Parathyroid adenoma (tissue), 2 donors: ENCODE measurements around the gene HOXB3.

Source experiments
- H2AFZ ChIP-seq: fragments of 300-600 bp; sonication (generic); one replicate; pipeline ENCODE4 v1.7.0; 2017; ENCODE audit warnings: antibody characterized with exemption, mild to moderate bottlenecking
- H3K27ac ChIP-seq: fragments of 300-600 bp; sonication (generic); one replicate; pipeline ENCODE4 v1.7.0; 2017
- H3K27me3 ChIP-seq: fragments of 300-600 bp; sonication (generic); one replicate; pipeline ENCODE4 v1.7.0; 2017; ENCODE audit warnings: low read length; ENCODE audit not compliant: control insufficient read depth, insufficient read depth
- H3K36me3 ChIP-seq: fragments of 300-600 bp; sonication (generic); one replicate; pipeline ENCODE4 v1.7.0; 2017; ENCODE audit warnings: low read length; ENCODE audit not compliant: control insufficient read depth, insufficient read depth
- H3K4me1 ChIP-seq: fragments of 300-600 bp; sonication (generic); one replicate; pipeline ENCODE4 v1.7.0; 2017; ENCODE audit warnings: control low read depth
- H3K4me2 ChIP-seq: fragments of 300-600 bp; sonication (generic); one replicate; pipeline ENCODE4 v1.7.0; 2017; ENCODE audit warnings: low read length
- H3K4me3 ChIP-seq: fragments of 300-600 bp; sonication (generic); one replicate; pipeline ENCODE4 v1.7.0; 2017; ENCODE audit warnings: low read depth, low read length
- H3K79me2 ChIP-seq: fragments of 300-600 bp; sonication (generic); one replicate; pipeline ENCODE4 v1.7.0; 2017; ENCODE audit warnings: control low read depth
- H3K9ac ChIP-seq: fragments of 300-600 bp; sonication (generic); one replicate; pipeline ENCODE4 v1.7.0; 2017; ENCODE audit warnings: mild to moderate bottlenecking
- H3K9me3 ChIP-seq: fragments of 300-600 bp; sonication (generic); one replicate; pipeline ENCODE4 v1.7.0; 2017; ENCODE audit warnings: low read length; ENCODE audit not compliant: control insufficient read depth
- CTCF ChIP-seq: fragments of 300-600 bp; sonication (generic); IDR thresholded peaks from one replicate; pipeline ENCODE4 v1.7.0; 2017; ENCODE audit warnings: antibody characterized with exemption, mild to moderate bottlenecking
- donor health status: primary hyperparathyroidism.

HOXB3 gene

GRCh38 chr17:48548523-48549280 is 41.3 kb downstream of the HOXB3 start:
- Histone ChIP-seq H3K4me1 (no peaks in the 10 kb centered on the region), H3K27ac (no peak overlapping the region)

GRCh38 chr17:48547808-48548522 is 42.1 kb downstream of the HOXB3 start:
- peak overlapping the region; percentile 39 for H3K4me3 ChIP-seq
- no peaks in the 10 kb centered on the region for H3K79me2 ChIP-seq
- no peaks in the 10 kb centered on the region for H3K9me3 ChIP-seq
- H3K4me2 ChIP-seq = peak overlapping the region; percentile 62
- TF ChIP-seq CTCF = no peak
- no peak overlapping the region for H3K27ac ChIP-seq
- no peak overlapping the region for H3K9ac ChIP-seq
- no peaks in the 10 kb centered on the region for H3K4me1 ChIP-seq
- no peak overlapping the region for H2AFZ ChIP-seq
- H3K27me3 ChIP-seq = no peaks in the 10 kb centered on the region
- no peaks in the 10 kb centered on the region for H3K36me3 ChIP-seq

More at GRCh38 chr17:48548523-48549280, 41.3 kb downstream of the HOXB3 start:
- Histone ChIP-seq H3K36me3 (no peaks in the 10 kb centered on the region), H3K27me3 (no peaks in the 10 kb centered on the region), H3K4me3 (no peak overlapping the region), H3K4me2 (peak overlapping the region; percentile 23), H3K79me2 (no peaks in the 10 kb centered on the region), H2AFZ (no peak overlapping the region), H3K9ac (no peak overlapping the region), H3K9me3 (no peaks in the 10 kb centered on the region)
- no peak for TF ChIP-seq CTCF

GRCh38 chr17:48546924-48547807 is 42.9 kb downstream of the HOXB3 start:
- H3K27me3 ChIP-seq = no peaks in the 10 kb centered on the region

More at GRCh38 chr17:48546924-48547807, 42.9 kb downstream of the HOXB3 start:
- Histone ChIP-seq H3K9ac (no peak overlapping the region), H3K36me3 (no peaks in the 10 kb centered on the region), H3K4me3 (peak overlapping the region; percentile 39), H2AFZ (no peak overlapping the region), H3K27ac (no peak overlapping the region), H3K79me2 (no peaks in the 10 kb centered on the region), H3K9me3 (no peaks in the 10 kb centered on the region), H3K4me1 (no peaks in the 10 kb centered on the region), H3K4me2 (peak overlapping the region; percentile 62)
- no peak for TF ChIP-seq CTCF
